ENCODE data around the gene SERPINB3. TPM values are rescaled to one million over a fixed set of nuclear protein-coding genes. Genes with fewer than 3 reads are reported as not detected.

SERPINB3 gene
- total and polyA plus RNA-seq, 2 experiments from 2014 or later: 0.27 to 0.59 TPM

- no peaks in the 10 kb centered on the region for H3K36me3 ChIP-seq (ENCODE audit: insufficient read depth)
- no peaks in the 10 kb centered on the region for H3K79me2 ChIP-seq (replicated peaks; ENCODE audit: insufficient read depth)
- no peaks in the 10 kb centered on the region for H3K9me3 Mint-ChIP-seq
- no peaks in the 10 kb centered on the region for H3K27me3 Mint-ChIP-seq (ENCODE audit: insufficient read depth, low read depth, poor library complexity)
- H3K27ac ChIP-seq (ENCODE audit: low read depth): no peak overlapping the region
- H4K20me1 ChIP-seq (replicated peaks; ENCODE audit: insufficient read depth): no peaks in the 10 kb centered on the region
- H3F3A ChIP-seq (replicated peaks; ENCODE audit: low read depth): no peaks in the 10 kb centered on the region
- no peak overlapping the region for H3K4me3 ChIP-seq
- H3K4me1 Mint-ChIP-seq: peaks cover 18% of the 10 kb centered on the region
- no peak overlapping the region for H3K4me3 Mint-ChIP-seq
- no peak for ATAC-seq
- no peak for DNase-seq (ENCODE audit: low spot score)
- no peak overlapping the region for H2AFZ ChIP-seq
- peaks cover 8% of the 10 kb centered on the region; the same call in 1 of the 2 replicates for H3K9me2 ChIP-seq (ENCODE audit: insufficient read depth)
- H3K27ac Mint-ChIP-seq: no peak overlapping the region
- no peaks in the 10 kb centered on the region for H3K27me3 ChIP-seq (ENCODE audit: insufficient read depth)
- peaks cover 7% of the 10 kb centered on the region for H3K4me1 ChIP-seq (ENCODE audit: insufficient read depth)
- H3K4me2 ChIP-seq: no peak overlapping the region
- no peaks in the 10 kb centered on the region for H3K36me3 Mint-ChIP-seq (ENCODE audit: low read depth)
- TF ChIP-seq CTCF (conservative IDR thresholded peaks at IDR 0.05; ENCODE audit: low read depth in 2 of 2) (0 out of 4 replicates have a peak, but pooled peaks of 1 of the 2 experiments have one; percentile 9), ZNF114 (CRISPR knock-in tag; IDR thresholded peaks at IDR 0.05) (no peak), JUNB (IDR thresholded peaks at IDR 0.05; ENCODE audit: unreplicated experiment) (no peak)
Observed at GRCh38 chr18:63679820-63680606, 18.3 kb upstream of the SERPINB3 start.

GRCh38 chr18:63677500-63678225 is 16.0 kb upstream of the SERPINB3 start:
- H4K20me1 ChIP-seq (replicated peaks; ENCODE audit: insufficient read depth): no peaks in the 10 kb centered on the region
- no peaks in the 10 kb centered on the region for H3K79me2 ChIP-seq (replicated peaks; ENCODE audit: insufficient read depth)
- Mint-ChIP-seq H3K27ac (no peak overlapping the region), H3K27me3 (ENCODE audit: insufficient read depth, low read depth, poor library complexity) (no peaks in the 10 kb centered on the region), H3K4me3 (no peak overlapping the region), H3K9me3 (no peaks in the 10 kb centered on the region), H3K36me3 (ENCODE audit: low read depth) (no peaks in the 10 kb centered on the region), H3K4me1 (peaks cover 4% of the 10 kb centered on the region; the same call in 2 of the 3 replicates)
- no peak overlapping the region for H3K4me2 ChIP-seq
- no peaks in the 10 kb centered on the region for H3K9me2 ChIP-seq (ENCODE audit: insufficient read depth)
- no peak overlapping the region for H3K4me3 ChIP-seq
- H3K36me3 ChIP-seq (ENCODE audit: insufficient read depth): no peaks in the 10 kb centered on the region
- H3F3A ChIP-seq (replicated peaks; ENCODE audit: low read depth): no peaks in the 10 kb centered on the region
- H3K27ac ChIP-seq (ENCODE audit: low read depth): no peak overlapping the region
- peak overlapping the region; percentile 64; the same call in 1 of the 2 replicates for H2AFZ ChIP-seq
- no peak for DNase-seq (ENCODE audit: low spot score)
- H3K4me1 ChIP-seq (ENCODE audit: insufficient read depth): no peaks in the 10 kb centered on the region; the same call in 1 of the 2 replicates
- no peak for TF ChIP-seq EZH2phosphoT487 (IDR thresholded peaks at IDR 0.05; ENCODE audit: unreplicated experiment)
- no peak for TF ChIP-seq POLR2AphosphoS5 (IDR thresholded peaks at IDR 0.05; ENCODE audit: low read depth)
- no peak for TF ChIP-seq ZNF114 (CRISPR knock-in tag; IDR thresholded peaks at IDR 0.05)
- no peak for TF ChIP-seq ETS1 (IDR thresholded peaks at IDR 0.05)
- no peak for TF ChIP-seq CTCF (conservative IDR thresholded peaks at IDR 0.05; ENCODE audit: low read depth in 2 of 2)
- TF ChIP-seq REST (IDR thresholded peaks at IDR 0.05; ENCODE audit: unreplicated experiment): no peak
- no peak for ATAC-seq
- H3K27me3 ChIP-seq (ENCODE audit: insufficient read depth): no peaks in the 10 kb centered on the region

Data from GM23338 (cell line).